Loucy (cell line): ENCODE measurements around the gene MOGAT1.
"Not testable (repeated sequence)": the region's sequence is repeated elsewhere in the genome, so short reads cannot be mapped to it uniquely, and the experiment has no call there.

Source experiments
- H2AFZ ChIP-seq: fragments of 200-600 bp; sonication (generic); 2 replicates; pipeline ENCODE4 v1.6.0; 2016; ENCODE audit warnings: antibody characterized with exemption, mild to moderate bottlenecking, low read length, moderate library complexity
- H3F3A ChIP-seq: fragments of 200-600 bp; 2 replicates; pipeline ENCODE4 v1.6.0; 2016; ENCODE audit warnings: antibody characterized with exemption, low read depth, mild to moderate bottlenecking
- H3K27me3 ChIP-seq: fragments of 200-600 bp; sonication (generic); 2 replicates; pipeline ENCODE4 v1.6.1; 2014; ENCODE audit warnings: low read length, mild to moderate bottlenecking; ENCODE audit not compliant: insufficient read depth, poor library complexity, severe bottlenecking
- H3K36me3 ChIP-seq: fragments of 200-600 bp; sonication (generic); 2 replicates; pipeline ENCODE4 v1.6.1; 2016; ENCODE audit warnings: low read length; ENCODE audit not compliant: insufficient read depth
- H3K4me1 ChIP-seq: fragments of 200-600 bp; sonication (generic); 2 replicates; pipeline ENCODE4 v1.5.1; 2014; ENCODE audit warnings: low read length, mild to moderate bottlenecking; ENCODE audit not compliant: insufficient read depth, poor library complexity, severe bottlenecking
- H3K4me2 ChIP-seq: fragments of 200-600 bp; sonication (generic); 2 replicates; pipeline ENCODE4 v1.6.0; 2014; ENCODE audit warnings: antibody characterized with exemption, low read length, low read depth, mild to moderate bottlenecking; ENCODE audit not compliant: poor library complexity, severe bottlenecking
- H3K4me3 ChIP-seq: fragments of 200-600 bp; sonication (generic); 2 replicates; pipeline ENCODE4 v1.5.1; 2014; ENCODE audit warnings: low read length, mild to moderate bottlenecking, mixed read lengths; ENCODE audit not compliant: poor library complexity, severe bottlenecking
- H3K79me2 ChIP-seq: fragments of 200-600 bp; sonication (generic); 2 replicates; pipeline ENCODE4 v1.6.1; 2014; ENCODE audit warnings: low read length; ENCODE audit not compliant: insufficient read depth
- H3K9ac ChIP-seq: fragments of 200-600 bp; sonication (generic); 2 replicates; pipeline ENCODE4 v1.6.0; 2014; ENCODE audit warnings: mild to moderate bottlenecking, low read depth, low read length, moderate library complexity; ENCODE audit not compliant: poor library complexity, severe bottlenecking
- H3K9me2 ChIP-seq: fragments of 200-600 bp; sonication (generic); replicated peaks from 2 replicates; pipeline ENCODE4 v1.6.1; 2016; ENCODE audit warnings: low read depth, low read length, mixed read lengths
- H3K9me3 ChIP-seq: fragments of 200-600 bp; sonication (generic); 2 replicates; pipeline ENCODE4 v1.6.1; 2014; ENCODE audit warnings: mild to moderate bottlenecking, antibody characterized with exemption, low read length, low read depth; ENCODE audit not compliant: insufficient read depth
- H4K20me1 ChIP-seq: fragments of 200-600 bp; sonication (generic); 2 replicates; pipeline ENCODE4 v1.6.0; 2014; ENCODE audit warnings: antibody characterized with exemption, low read length, mild to moderate bottlenecking; ENCODE audit not compliant: insufficient read depth, poor library complexity, severe bottlenecking
- CTCF ChIP-seq: fragments of 200-600 bp; sonication (generic); conservative IDR thresholded peaks from 2 replicates; pipeline ENCODE4 v1.5.1; 2014; ENCODE audit warnings: mild to moderate bottlenecking, antibody characterized with exemption, low read length
- EZH2phosphoT487 ChIP-seq: fragments of 200-600 bp; IDR thresholded peaks from 2 replicates; pipeline ENCODE4 v1.6.1; 2018; ENCODE audit warnings: antibody characterized with exemption, mild to moderate bottlenecking, moderate library complexity, borderline replicate concordance

MOGAT1 gene

GRCh38 chr2:222752746-222753145 lies 81.3 kb downstream of the MOGAT1 start:
- Histone ChIP-seq H3K9ac (no peak overlapping the region), H3K9me2 (no peaks in the 10 kb centered on the region), H3K36me3 (no peaks in the 10 kb centered on the region), H4K20me1 (no peaks in the 10 kb centered on the region), H3K79me2 (no peaks in the 10 kb centered on the region), H3K9me3 (no peaks in the 10 kb centered on the region), H3F3A (no peaks in the 10 kb centered on the region), H2AFZ (no peak overlapping the region), H3K4me1 (no peaks in the 10 kb centered on the region), H3K4me3 (no peak overlapping the region), H3K27me3 (no peaks in the 10 kb centered on the region), H3K4me2 (no peak overlapping the region)
- TF ChIP-seq CTCF (no peak), EZH2phosphoT487 (no peak)

GRCh38 chr2:222753251-222753824 lies 81.9 kb downstream of the MOGAT1 start:
- no peak overlapping the region for H3K4me3 ChIP-seq
- no peaks in the 10 kb centered on the region for H3K27me3 ChIP-seq
- no peak overlapping the region for H3K9ac ChIP-seq
- TF ChIP-seq EZH2phosphoT487 (no peak), CTCF (no peak)
- H3K79me2 ChIP-seq: no peaks in the 10 kb centered on the region
- H3K36me3 ChIP-seq: no peaks in the 10 kb centered on the region
- no peaks in the 10 kb centered on the region for H3K4me1 ChIP-seq
- no peaks in the 10 kb centered on the region for H3K9me3 ChIP-seq
- no peak overlapping the region for H3K4me2 ChIP-seq
- no peak overlapping the region for H2AFZ ChIP-seq
- no peaks in the 10 kb centered on the region for H3K9me2 ChIP-seq
- H4K20me1 ChIP-seq: no peaks in the 10 kb centered on the region
- H3F3A ChIP-seq: no peaks in the 10 kb centered on the region

- no peak overlapping the region for H3K9ac ChIP-seq
- H3K36me3 ChIP-seq: no peaks in the 10 kb centered on the region
- H3K79me2 ChIP-seq: no peaks in the 10 kb centered on the region
- no peaks in the 10 kb centered on the region for H3F3A ChIP-seq
- no peak overlapping the region for H2AFZ ChIP-seq
- no peaks in the 10 kb centered on the region for H3K4me1 ChIP-seq
- TF ChIP-seq CTCF (no peak), EZH2phosphoT487 (no peak)
- H3K4me3 ChIP-seq: no peak overlapping the region
- no peaks in the 10 kb centered on the region for H3K9me2 ChIP-seq
- H3K9me3 ChIP-seq: no peaks in the 10 kb centered on the region
- H4K20me1 ChIP-seq: no peaks in the 10 kb centered on the region
- no peak overlapping the region for H3K4me2 ChIP-seq
- H3K27me3 ChIP-seq: no peaks in the 10 kb centered on the region
Measured at GRCh38 chr2:222754324-222754930, 83.0 kb downstream of the MOGAT1 start.

- not testable (repeated sequence) for H3K36me3 ChIP-seq
Measured at GRCh38 chr2:222755593-222755992, 84.1 kb downstream of the MOGAT1 start.

More at GRCh38 chr2:222755593-222755992, 84.1 kb downstream of the MOGAT1 start:
- H4K20me1 ChIP-seq, H3K27me3 ChIP-seq, H3K4me1 ChIP-seq, H3K9me3 ChIP-seq, H3K9me2 ChIP-seq, H3K9ac ChIP-seq, H2AFZ ChIP-seq, H3K4me3 ChIP-seq, H3F3A ChIP-seq, H3K4me2 ChIP-seq, H3K79me2 ChIP-seq: not testable (repeated sequence)
